Uterus (tissue), 2 donors: ENCODE data around the gene PHC3.

Experiments
- CTCF ChIP-seq, 4 experiments: fragments of 200-600 bp in 2 of 4; fragments of 450-650 bp in 2 of 4; sonication (generic) in 2 of 4; IDR thresholded peaks; one replicate each; pipeline ENCODE4 v1.5.1; 2016 to 2019; ENCODE audit warnings: antibody characterized with exemption in 4 of 4, mild to moderate bottlenecking in 2 of 4, moderate library complexity in 1 of 4
- POLR2A ChIP-seq, 2 donors: fragments of 450-650 bp; IDR thresholded peaks; one replicate each; pipeline ENCODE4 v1.6.1; 2016; ENCODE audit warnings: antibody characterized with exemption in 2 of 2, mild to moderate bottlenecking in 1 of 2, moderate library complexity in 1 of 2

- no peak for TF ChIP-seq POLR2A (IDR thresholded peaks at IDR 0.05)
- TF ChIP-seq CTCF (IDR thresholded peaks at IDR 0.05) = no peak
Observed at GRCh38 chr3:170228093-170228766, 46.7 kb upstream of the PHC3 start.
